Measurements from ENCODE around the gene RYK. TPM values are rescaled to one million over a fixed set of nuclear protein-coding genes. Genes with fewer than 3 reads are reported as not detected.

The RYK gene
- polyA plus RNA-seq, 1 of the 3 experiments (the other 2 are of a cell fraction) = 25.9 TPM

GRCh38 chr3:134252766-134253165, 2.1 kb upstream of the RYK start:
- Histone ChIP-seq H3K9me2 (no peaks in the 10 kb centered on the region), H3K36me3 (replicated peaks in 1 of 2; ENCODE audit: control insufficient read depth in 1 of 2, insufficient read depth in 2 of 2, low read length in 1 of 2) (no peaks in the 10 kb centered on the region), H3K4me1 (ENCODE audit: control insufficient read depth in 1 of 2, insufficient read depth in 2 of 2, low read depth in 1 of 2, low read length in 1 of 2) (peaks cover 0 to 9% of the 10 kb centered on the region in 2 experiments; a peak in 2 of 4 replicates), H2AFZ (ENCODE audit: low read depth) (no peak overlapping the region), H3K4me3 (ENCODE audit: low read depth in 2 of 2, low read length in 1 of 2) (no peak overlapping the region), H3K79me2 (ENCODE audit: insufficient read depth) (peaks cover 26% of the 10 kb centered on the region), H3K27ac (ENCODE audit: low read depth in 2 of 2, low read length in 1 of 2) (no peak overlapping the region), H3K9me3 (no peaks in the 10 kb centered on the region), H3K27me3 (ENCODE audit: insufficient read depth) (no peaks in the 10 kb centered on the region), H3K4me2 (no peak overlapping the region), H3F3A (replicated peaks; ENCODE audit: insufficient read depth) (no peaks in the 10 kb centered on the region), H4K20me1 (ENCODE audit: insufficient read depth) (peaks cover 16% of the 10 kb centered on the region), H3K9ac (no peak overlapping the region)
- POLR2A ChIA-PET = no interaction called here
- no peak for DNase-seq
- CTCF ChIA-PET = no interaction called here
- TF ChIP-seq CHD2 (IDR thresholded peaks at IDR 0.05; ENCODE audit: low read length, partially characterized antibody) (no peak), FOXJ3 (CRISPR knock-in tag; IDR thresholded peaks at IDR 0.05) (no peak), FOXM1 (IDR thresholded peaks at IDR 0.05; ENCODE audit: low read depth) (no peak), SMC3 (IDR thresholded peaks at IDR 0.05; ENCODE audit: low read depth, low read length) (no peak), JUND (IDR thresholded peaks at IDR 0.05) (no peak), EP300 (IDR thresholded peaks at IDR 0.05; ENCODE audit: borderline replicate concordance in 1 of 2, low read depth in 1 of 2, low read length in 1 of 2) (no peak), RXRA (IDR thresholded peaks at IDR 0.05; ENCODE audit: borderline replicate concordance, low read depth) (no peak), EZH2phosphoT487 (IDR thresholded peaks at IDR 0.05; ENCODE audit: borderline replicate concordance, low read depth) (no peak), TEAD4 (IDR thresholded peaks at IDR 0.05; ENCODE audit: borderline replicate concordance, insufficient read depth) (no peak), CTCF (IDR thresholded peaks at IDR 0.05) (no peak), GATA2 (CRISPR knock-in tag; IDR thresholded peaks at IDR 0.05) (no peak), NFIC (IDR thresholded peaks at IDR 0.05; ENCODE audit: borderline replicate concordance) (no peak), PBX3 (IDR thresholded peaks at IDR 0.05) (no peak), MEF2A (IDR thresholded peaks at IDR 0.05; ENCODE audit: borderline replicate concordance, low read depth) (no peak)
- TF ChIP-seq, protein P1, sequence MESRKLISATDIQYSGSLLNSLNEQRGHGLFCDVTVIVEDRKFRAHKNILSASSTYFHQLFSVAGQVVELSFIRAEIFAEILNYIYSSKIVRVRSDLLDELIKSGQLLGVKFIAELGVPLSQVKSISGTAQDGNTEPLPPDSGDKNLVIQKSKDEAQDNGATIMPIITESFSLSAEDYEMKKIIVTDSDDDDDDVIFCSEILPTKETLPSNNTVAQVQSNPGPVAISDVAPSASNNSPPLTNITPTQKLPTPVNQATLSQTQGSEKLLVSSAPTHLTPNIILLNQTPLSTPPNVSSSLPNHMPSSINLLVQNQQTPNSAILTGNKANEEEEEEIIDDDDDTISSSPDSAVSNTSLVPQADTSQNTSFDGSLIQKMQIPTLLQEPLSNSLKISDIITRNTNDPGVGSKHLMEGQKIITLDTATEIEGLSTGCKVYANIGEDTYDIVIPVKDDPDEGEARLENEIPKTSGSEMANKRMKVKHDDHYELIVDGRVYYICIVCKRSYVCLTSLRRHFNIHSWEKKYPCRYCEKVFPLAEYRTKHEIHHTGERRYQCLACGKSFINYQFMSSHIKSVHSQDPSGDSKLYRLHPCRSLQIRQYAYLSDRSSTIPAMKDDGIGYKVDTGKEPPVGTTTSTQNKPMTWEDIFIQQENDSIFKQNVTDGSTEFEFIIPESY (IDR thresholded peaks at IDR 0.05; ENCODE audit: borderline replicate concordance, low read depth) = no peak
- TF ChIP-seq, protein P2, sequence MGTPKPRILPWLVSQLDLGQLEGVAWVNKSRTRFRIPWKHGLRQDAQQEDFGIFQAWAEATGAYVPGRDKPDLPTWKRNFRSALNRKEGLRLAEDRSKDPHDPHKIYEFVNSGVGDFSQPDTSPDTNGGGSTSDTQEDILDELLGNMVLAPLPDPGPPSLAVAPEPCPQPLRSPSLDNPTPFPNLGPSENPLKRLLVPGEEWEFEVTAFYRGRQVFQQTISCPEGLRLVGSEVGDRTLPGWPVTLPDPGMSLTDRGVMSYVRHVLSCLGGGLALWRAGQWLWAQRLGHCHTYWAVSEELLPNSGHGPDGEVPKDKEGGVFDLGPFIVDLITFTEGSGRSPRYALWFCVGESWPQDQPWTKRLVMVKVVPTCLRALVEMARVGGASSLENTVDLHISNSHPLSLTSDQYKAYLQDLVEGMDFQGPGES (IDR thresholded peaks at IDR 0.05; ENCODE audit: low read depth, low read length) = no peak
- TF ChIP-seq, protein P3, sequence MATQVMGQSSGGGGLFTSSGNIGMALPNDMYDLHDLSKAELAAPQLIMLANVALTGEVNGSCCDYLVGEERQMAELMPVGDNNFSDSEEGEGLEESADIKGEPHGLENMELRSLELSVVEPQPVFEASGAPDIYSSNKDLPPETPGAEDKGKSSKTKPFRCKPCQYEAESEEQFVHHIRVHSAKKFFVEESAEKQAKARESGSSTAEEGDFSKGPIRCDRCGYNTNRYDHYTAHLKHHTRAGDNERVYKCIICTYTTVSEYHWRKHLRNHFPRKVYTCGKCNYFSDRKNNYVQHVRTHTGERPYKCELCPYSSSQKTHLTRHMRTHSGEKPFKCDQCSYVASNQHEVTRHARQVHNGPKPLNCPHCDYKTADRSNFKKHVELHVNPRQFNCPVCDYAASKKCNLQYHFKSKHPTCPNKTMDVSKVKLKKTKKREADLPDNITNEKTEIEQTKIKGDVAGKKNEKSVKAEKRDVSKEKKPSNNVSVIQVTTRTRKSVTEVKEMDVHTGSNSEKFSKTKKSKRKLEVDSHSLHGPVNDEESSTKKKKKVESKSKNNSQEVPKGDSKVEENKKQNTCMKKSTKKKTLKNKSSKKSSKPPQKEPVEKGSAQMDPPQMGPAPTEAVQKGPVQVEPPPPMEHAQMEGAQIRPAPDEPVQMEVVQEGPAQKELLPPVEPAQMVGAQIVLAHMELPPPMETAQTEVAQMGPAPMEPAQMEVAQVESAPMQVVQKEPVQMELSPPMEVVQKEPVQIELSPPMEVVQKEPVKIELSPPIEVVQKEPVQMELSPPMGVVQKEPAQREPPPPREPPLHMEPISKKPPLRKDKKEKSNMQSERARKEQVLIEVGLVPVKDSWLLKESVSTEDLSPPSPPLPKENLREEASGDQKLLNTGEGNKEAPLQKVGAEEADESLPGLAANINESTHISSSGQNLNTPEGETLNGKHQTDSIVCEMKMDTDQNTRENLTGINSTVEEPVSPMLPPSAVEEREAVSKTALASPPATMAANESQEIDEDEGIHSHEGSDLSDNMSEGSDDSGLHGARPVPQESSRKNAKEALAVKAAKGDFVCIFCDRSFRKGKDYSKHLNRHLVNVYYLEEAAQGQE (IDR thresholded peaks at IDR 0.05; ENCODE audit: low read depth, low read length) = no peak
- 86% methylated on average over 7 of the region's 7 CpGs for WGBS (ENCODE audit: low lambda C conversion rate)
